GM11168 (cell line): ENCODE results near the gene RTTN.

ENCODE experiments used
- in situ Hi-C: fragments of 300-500 bp; cut with MboI; formaldehyde crosslinking; loops from one replicate; pipeline ENCODE4 v1.12.0; 2022; ENCODE audit warnings: low sequenced_read_pairs; ENCODE audit not compliant: unreplicated experiment

Gene RTTN

GRCh38 chr18:70219688-70220087, 14.2 kb upstream of the RTTN start:
- in situ Hi-C loops = no loop called here

DNA sequence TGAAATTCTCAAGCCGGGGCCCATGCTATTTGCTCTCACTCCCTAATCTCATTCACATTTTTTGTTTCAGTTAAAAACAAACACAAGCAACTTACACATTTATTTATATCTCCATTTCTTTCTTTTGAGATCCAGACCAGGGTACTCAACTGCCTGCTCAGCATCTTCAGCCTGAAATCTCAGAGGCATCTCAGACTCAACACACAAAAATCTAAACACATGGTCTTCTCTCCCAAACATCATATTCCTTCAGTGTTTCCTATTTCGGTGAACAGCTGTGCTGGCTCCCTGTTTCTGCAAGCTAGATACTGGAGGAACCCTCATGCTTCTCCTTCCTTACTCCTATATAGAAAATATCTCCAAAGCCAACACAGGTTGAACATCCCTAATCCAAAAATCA, 11.3 kb upstream of the RTTN start:
- in situ Hi-C loops = no loop called here

- in situ Hi-C loops = no loop called here
Measured at GRCh38 chr18:70207181-70207580, 1.7 kb upstream of the RTTN start.

DNA sequence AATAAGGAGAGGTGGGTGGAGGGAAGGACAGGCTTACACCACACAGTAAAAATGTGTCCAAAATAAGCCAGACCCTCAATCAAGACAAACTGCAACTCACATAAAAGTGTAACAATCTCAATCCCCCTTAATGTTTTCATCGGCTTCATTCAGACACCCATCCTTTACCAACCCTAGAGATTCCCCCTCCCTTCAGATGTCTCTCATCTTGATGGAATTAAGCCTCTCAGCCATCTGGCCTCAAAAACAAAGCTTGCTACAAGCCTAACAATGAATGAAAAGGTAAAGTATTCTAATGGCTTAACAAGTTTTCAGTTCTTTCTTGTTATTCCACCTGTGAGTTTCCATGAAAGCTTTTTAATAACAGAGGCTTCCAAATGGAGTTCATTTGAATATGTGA, 5.2 kb downstream of the RTTN start:
- in situ Hi-C loops = no loop called here

GRCh38 chr18:70197844-70198243, 7.6 kb downstream of the RTTN start:
- in situ Hi-C loops = loop anchor here (5.0 kb wide), 1 partner anchor 234 kb away; no protein-coding TSS in a partner anchor

DNA sequence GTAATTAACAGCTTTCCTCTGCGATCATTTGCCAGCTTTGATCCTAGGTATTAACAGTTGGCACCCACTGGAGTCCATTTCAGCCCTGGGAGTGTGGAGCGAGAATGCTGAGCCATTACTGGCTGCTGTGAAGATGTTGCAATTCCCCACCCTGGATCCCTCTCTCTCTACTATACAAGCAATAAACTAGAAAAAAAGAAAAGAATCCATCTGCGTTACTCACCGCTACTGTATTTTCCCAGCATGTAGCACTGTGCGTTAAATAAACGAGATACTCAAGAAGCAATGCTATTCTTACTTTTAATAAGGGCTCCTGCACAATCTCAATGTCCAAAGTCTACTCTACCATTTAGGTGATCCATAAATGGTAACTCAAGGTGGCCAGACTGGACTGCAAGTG, 8.5 kb downstream of the RTTN start:
- in situ Hi-C loops = loop anchor here (5.0 kb wide), 1 partner anchor 235 kb away; no protein-coding TSS in a partner anchor

DNA sequence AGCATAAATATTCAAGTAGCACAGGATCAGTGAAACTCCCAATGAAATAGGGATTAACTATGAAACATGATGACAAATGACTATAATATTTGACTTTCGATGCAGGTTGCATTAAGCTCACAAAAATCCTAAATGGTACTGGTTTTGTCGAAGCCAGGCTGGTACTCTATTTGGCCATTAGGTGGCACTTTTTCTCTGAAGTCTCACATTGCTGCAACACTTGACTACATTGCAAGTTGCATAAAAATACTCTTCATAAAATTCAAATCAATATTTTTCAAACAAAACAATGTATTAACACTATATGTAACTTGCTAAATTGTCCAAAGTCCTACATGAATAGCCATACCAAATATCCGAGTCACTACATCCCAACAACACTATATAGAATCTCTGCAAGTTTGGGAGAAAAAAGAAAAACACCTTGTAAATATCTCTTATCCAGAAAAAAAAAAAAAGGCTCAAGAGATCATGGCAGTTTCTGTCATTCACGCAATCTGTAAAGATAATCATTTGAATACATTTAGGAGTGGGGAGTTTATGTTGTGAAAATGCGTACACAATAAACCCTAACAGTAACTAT, 9.5 kb downstream of the RTTN start:
- in situ Hi-C loops = loop anchor here (5.0 kb wide), 1 partner anchor 236 kb away; no protein-coding TSS in a partner anchor

DNA sequence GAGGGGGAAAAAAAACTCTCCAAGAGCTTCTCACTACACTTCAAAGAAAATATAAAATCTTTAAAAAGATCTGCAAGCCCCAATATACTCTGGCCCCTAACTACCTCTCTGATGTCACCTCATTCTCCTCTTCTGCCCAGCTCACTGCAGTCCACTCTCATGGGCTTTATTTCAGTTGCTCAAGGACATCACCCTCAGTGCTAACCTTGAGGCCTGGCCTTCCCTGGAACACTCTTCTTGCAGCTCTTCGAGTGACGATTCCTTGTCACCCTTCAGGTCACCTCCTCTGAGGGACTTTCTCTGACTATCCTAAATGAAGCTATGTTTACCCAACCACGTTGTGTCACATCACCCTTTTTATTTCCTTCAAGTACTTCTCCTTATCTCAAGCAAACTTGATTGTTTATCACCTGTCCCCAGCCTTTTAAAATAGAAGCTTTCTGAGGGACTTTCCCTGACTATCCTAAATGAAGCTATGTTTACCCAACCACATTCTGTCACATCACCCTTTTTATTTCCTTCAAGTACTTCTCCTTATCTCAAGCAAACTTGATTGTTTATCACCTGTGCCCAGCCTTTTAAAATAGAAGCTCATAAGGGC, 10.4 kb downstream of the RTTN start:
- in situ Hi-C loops = loop anchor here (5.0 kb wide), 1 partner anchor 237 kb away; no protein-coding TSS in a partner anchor

GRCh38 chr18:70194227-70194890, 11.1 kb downstream of the RTTN start:
- in situ Hi-C loops = no loop called here

GRCh38 chr18:70190529-70190928, 15.0 kb downstream of the RTTN start:
- in situ Hi-C loops = no loop called here

GRCh38 chr18:70188113-70188512, 17.4 kb downstream of the RTTN start:
- in situ Hi-C loops = no loop called here

DNA sequence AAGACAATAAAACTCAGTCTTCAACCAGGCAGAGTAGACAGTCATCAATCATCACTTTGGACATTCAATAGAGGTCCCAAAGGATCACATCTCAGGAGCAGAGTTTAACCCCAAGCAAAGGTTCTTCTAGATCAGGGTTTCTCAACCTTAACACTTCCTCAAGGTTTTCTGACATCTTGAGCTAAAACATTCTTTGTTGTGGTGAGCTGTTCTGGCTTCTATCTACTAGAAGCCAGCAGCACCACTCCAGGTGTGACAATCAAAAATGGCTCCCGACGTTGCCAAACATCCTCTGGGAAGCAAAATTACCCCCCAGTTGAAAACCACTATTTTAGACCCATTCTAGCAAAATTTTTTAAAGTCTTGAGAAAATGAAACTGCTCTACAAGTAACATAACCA, 22.0 kb downstream of the RTTN start:
- in situ Hi-C loops = no loop called here

DNA sequence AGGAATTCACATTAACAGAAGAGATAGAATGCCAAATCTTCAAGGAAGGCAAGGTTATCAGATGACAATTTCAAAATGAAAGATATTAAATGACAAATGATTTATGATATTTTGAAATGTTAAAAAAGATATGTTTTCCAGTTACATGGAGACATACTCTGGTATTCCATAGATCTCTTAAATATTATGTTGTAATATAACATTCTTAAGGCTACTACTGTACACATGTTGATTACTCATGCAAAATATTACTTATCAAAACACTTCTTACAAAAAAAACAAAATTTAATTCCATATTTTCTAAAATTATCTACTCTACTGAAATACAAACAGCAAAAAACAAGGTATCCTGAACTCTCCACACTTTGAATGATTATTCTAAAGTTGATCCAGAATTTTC, 22.9 kb downstream of the RTTN start:
- in situ Hi-C loops = no loop called here

- in situ Hi-C loops = no loop called here
Measured at GRCh38 chr18:70181725-70182124, 23.8 kb downstream of the RTTN start.

DNA sequence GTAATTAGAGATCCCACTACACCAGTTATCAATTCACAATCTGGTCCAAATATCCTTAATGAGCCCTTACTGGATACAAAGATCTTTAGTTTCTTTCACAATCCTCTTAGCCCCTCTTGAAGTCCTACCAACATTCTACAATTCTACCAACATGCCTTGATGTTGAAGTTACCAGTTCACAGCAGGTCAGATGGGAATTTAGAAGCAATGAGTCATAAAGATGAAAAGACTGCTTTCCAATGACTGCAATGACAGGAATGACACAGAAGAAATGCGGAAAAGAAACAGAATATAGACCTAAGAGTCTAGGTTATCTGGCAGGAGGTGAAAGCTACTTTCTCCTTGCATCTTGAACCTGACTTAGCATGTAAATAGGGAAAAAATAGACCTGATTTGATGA, 24.5 kb downstream of the RTTN start:
- in situ Hi-C loops = no loop called here

- in situ Hi-C loops = no loop called here
Measured at GRCh38 chr18:70176537-70176936, 28.9 kb downstream of the RTTN start.

DNA sequence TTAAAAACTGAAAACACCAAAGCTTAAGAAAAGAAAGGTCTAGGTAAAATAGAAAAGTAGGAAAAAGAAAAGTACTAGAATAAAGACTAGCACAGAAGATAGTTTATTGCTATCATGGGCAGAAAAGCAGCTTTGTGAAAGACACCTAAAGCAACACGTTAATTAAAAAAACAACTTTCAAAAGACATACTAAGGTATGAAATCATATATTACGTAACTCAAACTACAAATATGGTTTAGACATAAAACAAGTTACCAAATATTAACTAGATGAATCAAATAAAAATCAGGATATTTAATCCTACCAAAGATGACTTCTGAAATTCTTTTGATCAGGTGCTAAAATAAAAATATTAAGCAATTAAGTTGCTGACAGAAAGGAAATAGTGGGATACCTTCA, 30.3 kb downstream of the RTTN start:
- in situ Hi-C loops = no loop called here

GRCh38 chr18:70172225-70172624, 33.3 kb downstream of the RTTN start:
- in situ Hi-C loops = no loop called here

GRCh38 chr18:70169747-70170146, 35.7 kb downstream of the RTTN start:
- in situ Hi-C loops = no loop called here

- in situ Hi-C loops = no loop called here
Measured at GRCh38 chr18:70166668-70167067, 38.8 kb downstream of the RTTN start.

GRCh38 chr18:70165936-70166335, 39.6 kb downstream of the RTTN start:
- in situ Hi-C loops = no loop called here
